Memory B cell (primary cell): ENCODE data around the gene RAPGEF1.
A peak's percentile ranks its signal among the peaks of the same experiment; 100 is the strongest.
"Not testable (repeated sequence)": the region's sequence is repeated elsewhere in the genome, so short reads cannot be mapped to it uniquely, and the experiment has no call there.

Experiments used
- ATAC-seq: fragments of 150-1000 bp; cut with Tn5 transposase; 2 replicates; pipeline ENCODE4 v1.10.0; 2021; ENCODE audit warnings: low read depth, mild to moderate bottlenecking, moderate library complexity
- DNase-seq, 2 donors: peaks; one replicate each; pipeline ENCODE4 v3.0.0; 2022; ENCODE audit warnings: low spot score in 2 of 2
- H3K27ac Mint-ChIP-seq: one replicate; pipeline ENCODE4 v1.8.0; 2022; ENCODE audit warnings: mild to moderate bottlenecking, moderate library complexity, mixed read lengths
- H3K27me3 Mint-ChIP-seq: one replicate; pipeline ENCODE4 v1.8.0; 2022; ENCODE audit warnings: mixed read lengths
- H3K36me3 Mint-ChIP-seq: one replicate; pipeline ENCODE4 v1.8.0; 2022; ENCODE audit warnings: mild to moderate bottlenecking, mixed read lengths
- H3K4me1 Mint-ChIP-seq: one replicate; pipeline ENCODE4 v1.8.0; 2022; ENCODE audit warnings: mixed read lengths
- H3K4me3 Mint-ChIP-seq: one replicate; pipeline ENCODE4 v1.8.0; 2022; ENCODE audit warnings: mild to moderate bottlenecking, moderate library complexity, mixed read lengths
- H3K9me3 Mint-ChIP-seq: one replicate; pipeline ENCODE4 v1.8.0; 2022; ENCODE audit warnings: mixed read lengths

Gene RAPGEF1

DNA sequence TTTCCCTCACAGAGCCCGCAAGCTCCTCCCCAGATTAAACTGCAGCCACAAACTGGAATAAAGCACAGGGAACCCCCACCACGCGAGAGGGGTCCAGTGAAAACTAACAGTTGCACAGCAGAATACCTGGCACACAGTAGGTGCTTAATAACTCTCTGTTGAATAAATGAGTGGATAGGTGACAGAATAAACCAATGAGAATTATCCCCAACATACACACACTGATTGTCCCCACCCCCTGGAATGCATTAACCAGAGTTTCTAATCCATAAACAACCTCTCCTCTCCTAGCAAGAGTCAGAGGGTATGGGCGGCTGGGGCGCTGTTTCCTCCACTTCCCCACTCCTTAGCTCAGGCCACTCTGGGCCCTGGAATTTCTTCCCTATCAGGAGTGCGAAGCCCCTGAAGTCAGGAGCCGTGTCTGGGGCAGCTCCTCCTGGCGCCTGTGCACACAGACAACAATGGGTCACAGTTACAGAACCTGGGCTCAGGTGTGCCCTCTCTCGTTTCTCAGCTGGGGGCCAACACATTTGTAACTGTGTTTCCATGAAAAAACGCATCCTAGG lies 27.6 kb downstream of the RAPGEF1 start:
- Mint-ChIP-seq H3K27me3 (no peaks in the 10 kb centered on the region), H3K36me3 (peaks cover 16% of the 10 kb centered on the region), H3K9me3 (no peaks in the 10 kb centered on the region), H3K4me1 (peaks cover 50% of the 10 kb centered on the region), H3K4me3 (no peak overlapping the region), H3K27ac (peak overlapping the region; percentile 86)
- ATAC-seq: no peak
- DNase-seq: no peak

DNA sequence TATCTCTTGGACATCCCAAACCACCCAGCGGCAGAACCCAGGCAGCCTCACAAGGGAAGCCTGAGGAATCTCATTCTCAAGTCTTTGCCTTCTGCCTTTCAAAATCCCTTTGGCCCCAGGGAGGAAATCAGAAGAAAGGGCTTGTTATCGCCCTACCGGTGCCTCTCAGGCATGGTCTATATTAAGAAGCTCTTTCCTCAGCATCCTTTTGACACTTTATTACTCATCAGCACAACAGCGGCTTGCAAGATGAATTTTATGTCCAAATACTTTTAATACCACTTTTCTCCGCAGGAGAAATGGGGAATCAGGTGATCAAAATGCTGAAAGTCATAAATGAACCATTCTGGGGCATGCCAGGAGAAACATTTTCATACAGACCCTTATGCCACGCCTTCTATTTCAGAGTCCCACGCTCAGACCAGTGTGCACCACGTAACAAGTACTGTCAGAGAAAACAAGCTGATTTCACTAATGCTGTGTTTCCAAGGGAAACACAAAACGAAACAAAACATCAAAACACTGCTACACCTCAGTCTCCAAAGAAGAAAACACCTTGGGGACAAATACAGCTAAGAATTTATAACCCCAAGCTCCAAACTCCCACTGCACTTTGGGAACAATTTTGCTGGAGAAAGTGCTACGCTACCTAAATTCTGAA lies 30.0 kb downstream of the RAPGEF1 start:
- H3K27ac Mint-ChIP-seq: peak overlapping the region; percentile 99
- H3K27me3 Mint-ChIP-seq: no peaks in the 10 kb centered on the region
- peak overlapping the region; percentile 64 for H3K4me3 Mint-ChIP-seq
- DNase-seq: peak in 1 of 2 donors; percentile 30
- H3K4me1 Mint-ChIP-seq: peaks cover 53% of the 10 kb centered on the region
- H3K9me3 Mint-ChIP-seq: no peaks in the 10 kb centered on the region
- H3K36me3 Mint-ChIP-seq: peaks cover 10% of the 10 kb centered on the region
- peak; percentile 82 for ATAC-seq

DNA sequence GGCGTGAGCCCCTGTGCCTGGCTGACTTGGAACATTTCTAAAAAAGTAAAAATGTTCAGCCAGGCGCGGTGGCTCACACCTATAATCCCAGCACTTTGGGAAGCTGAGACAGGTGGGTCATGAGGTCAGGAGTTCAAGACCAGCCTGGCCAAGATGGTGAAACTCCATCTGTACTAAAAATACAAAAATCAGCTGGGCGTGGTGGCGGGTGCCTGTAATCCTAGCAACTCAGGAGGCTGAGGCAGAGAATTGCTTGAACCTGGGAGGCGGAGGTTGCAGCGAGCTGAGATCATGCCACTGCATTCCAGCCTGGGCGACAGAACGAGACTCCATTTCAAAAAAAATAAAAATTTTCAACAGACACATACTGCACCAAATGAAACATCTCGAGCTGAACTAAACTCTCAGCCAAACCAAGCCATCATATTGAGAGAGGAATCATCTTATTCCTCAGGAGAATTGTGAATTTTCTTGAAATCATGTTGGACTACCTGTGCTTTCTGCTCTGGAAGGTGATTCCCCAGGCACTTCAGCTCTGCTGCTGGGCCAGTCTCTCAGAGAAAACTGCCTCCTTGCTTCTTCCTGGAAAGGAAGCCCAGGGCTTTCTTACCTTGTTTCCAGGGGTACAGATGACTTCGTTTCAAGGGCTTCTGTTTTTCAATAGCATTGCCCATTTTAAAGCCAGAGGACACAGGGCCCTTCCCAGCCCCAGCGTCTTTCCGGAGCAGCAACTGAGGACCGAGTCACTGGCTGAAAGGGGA lies 30.7 kb downstream of the RAPGEF1 start:
- not testable (repeated sequence) for H3K9me3 Mint-ChIP-seq, DNase-seq, H3K27me3 Mint-ChIP-seq, ATAC-seq
- Mint-ChIP-seq H3K36me3 (peaks cover 10% of the 10 kb centered on the region), H3K4me1 (peaks cover 60% of the 10 kb centered on the region), H3K27ac (peak overlapping the region; percentile 99), H3K4me3 (peak overlapping the region; percentile 11)

DNA sequence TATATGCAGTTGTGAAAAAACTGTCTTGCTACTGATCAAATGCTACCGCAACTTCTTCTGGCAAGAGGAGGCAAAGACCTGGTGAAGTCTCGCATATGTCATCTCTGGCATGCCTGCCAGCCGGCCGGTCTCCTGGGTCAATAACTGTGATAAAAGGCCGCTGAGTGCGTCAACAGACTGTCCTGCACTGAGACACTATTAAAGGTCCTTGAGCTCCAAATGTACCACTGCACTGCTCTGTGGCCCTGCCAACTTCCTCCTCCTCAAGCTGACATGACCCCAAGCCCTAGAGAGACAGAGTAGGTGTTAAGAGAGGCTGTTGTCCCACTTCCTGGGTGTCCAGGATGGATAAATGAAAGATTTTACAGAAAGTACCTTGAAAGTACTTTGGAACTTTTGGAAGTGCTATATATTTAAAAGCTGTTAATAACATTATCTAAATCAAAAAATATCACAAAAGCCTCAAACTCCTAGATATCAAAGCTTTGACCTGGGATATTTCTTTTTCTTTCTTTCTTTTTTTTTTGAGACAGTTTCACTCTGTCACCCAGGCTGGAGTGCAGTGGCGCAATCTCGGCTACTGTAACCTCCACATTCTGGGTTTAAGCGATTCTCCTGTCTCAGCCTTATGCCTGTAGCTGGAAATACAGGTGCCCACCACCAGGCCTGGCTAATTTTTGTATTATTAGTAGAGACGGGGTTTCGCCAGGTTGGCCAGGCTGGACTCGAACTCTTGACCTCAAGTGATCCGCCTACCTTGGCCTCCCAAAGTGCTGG lies 31.5 kb downstream of the RAPGEF1 start:
- Mint-ChIP-seq H3K27ac (peak overlapping the region; percentile 91), H3K27me3 (no peaks in the 10 kb centered on the region), H3K9me3 (no peaks in the 10 kb centered on the region), H3K4me1 (peaks cover 66% of the 10 kb centered on the region), H3K36me3 (peaks cover 9% of the 10 kb centered on the region), H3K4me3 (peak overlapping the region; percentile 68)
- ATAC-seq: peak; percentile 42
- DNase-seq: no peak

DNA sequence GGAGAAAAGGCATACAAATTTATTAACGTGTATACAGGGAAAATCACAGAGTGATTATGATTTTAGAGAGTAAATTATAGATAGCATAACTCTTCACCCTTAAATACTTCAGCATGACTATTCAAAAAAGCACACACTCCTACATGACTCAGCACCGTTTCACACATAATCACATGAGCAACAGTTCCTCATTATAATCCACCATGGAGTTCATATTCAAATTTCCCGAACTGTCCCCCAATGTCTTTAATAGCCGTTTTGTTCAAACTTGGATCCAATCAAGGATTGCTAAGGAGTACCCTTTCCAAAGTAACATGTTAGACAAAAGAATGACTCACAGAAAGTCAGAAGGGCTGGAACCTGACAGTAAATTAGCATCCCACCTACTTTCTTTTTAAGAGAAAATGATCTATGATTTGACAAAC lies 32.1 kb downstream of the RAPGEF1 start:
- Mint-ChIP-seq H3K36me3 (peaks cover 4% of the 10 kb centered on the region), H3K4me1 (peaks cover 63% of the 10 kb centered on the region), H3K4me3 (peak overlapping the region; percentile 29), H3K27me3 (no peaks in the 10 kb centered on the region), H3K9me3 (no peaks in the 10 kb centered on the region), H3K27ac (peak overlapping the region; percentile 91)
- DNase-seq (no peak), ATAC-seq (peak; percentile 38)

DNA sequence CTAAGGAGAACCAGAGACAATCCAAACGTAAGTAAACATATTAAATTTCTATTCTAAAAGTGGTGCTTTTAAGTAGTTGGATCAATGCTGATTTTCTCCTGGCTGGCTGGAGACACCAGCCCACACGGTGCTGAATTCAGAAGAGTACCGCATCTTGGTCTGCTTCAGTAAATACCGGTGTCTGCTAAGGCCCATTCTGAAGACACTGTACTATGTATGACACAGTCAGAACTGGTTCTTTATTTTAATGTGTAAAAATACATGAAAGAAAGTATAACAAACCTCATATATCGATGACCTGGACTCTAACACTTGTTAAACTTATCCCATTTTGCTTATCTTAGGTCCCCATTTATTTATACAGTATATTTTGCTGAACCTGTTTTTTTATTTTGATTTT lies 32.8 kb downstream of the RAPGEF1 start:
- H3K27me3 Mint-ChIP-seq: no peaks in the 10 kb centered on the region
- H3K4me3 Mint-ChIP-seq: no peak overlapping the region
- H3K4me1 Mint-ChIP-seq: peaks cover 64% of the 10 kb centered on the region
- ATAC-seq: no peak
- peaks cover 3% of the 10 kb centered on the region for H3K36me3 Mint-ChIP-seq
- no peaks in the 10 kb centered on the region for H3K9me3 Mint-ChIP-seq
- peak overlapping the region; percentile 91 for H3K27ac Mint-ChIP-seq
- no peak for DNase-seq

DNA sequence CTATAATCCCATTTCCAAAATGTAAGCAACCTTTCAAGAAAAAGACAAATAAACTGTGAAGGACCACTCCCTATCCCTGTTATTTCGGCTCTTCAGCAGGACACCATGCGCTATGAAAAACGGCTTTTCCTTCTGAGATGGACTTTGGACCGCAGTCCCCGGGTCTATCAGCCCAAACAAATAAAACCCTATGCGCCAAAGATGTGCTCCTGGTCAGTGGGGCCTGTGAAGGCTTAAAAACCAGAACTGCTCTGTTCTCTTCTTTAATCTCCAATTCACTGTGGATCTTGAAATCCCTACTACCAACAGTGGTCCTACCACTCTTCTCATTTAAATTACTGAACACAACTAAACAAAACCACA lies 33.3 kb downstream of the RAPGEF1 start:
- Mint-ChIP-seq H3K9me3 (no peaks in the 10 kb centered on the region), H3K27ac (peak overlapping the region; percentile 91), H3K36me3 (peaks cover 3% of the 10 kb centered on the region), H3K27me3 (no peaks in the 10 kb centered on the region), H3K4me3 (no peak overlapping the region), H3K4me1 (peaks cover 65% of the 10 kb centered on the region)
- ATAC-seq: no peak
- DNase-seq: no peak

DNA sequence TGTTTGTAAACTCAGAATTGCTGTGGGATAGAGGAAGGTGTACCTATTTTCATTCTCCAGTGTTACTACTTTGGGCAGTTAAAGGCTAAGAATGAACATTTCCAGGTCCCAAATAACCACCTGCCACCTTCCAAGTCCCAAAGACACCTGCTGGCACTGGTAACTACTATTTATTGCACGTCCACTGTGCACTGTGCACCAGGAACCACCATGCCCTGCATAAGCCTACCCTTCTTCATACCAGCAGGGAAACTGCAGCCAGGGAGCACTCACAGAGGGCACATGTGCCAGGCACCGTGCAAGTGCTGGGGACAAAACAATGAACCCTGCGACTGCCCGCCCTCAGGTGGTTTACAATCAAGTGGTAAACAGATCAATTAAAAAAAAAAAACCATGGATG lies 34.9 kb downstream of the RAPGEF1 start:
- ATAC-seq (no peak), DNase-seq (no peak)
- Mint-ChIP-seq H3K4me3 (no peak overlapping the region), H3K36me3 (peaks cover 6% of the 10 kb centered on the region), H3K4me1 (peaks cover 66% of the 10 kb centered on the region), H3K27ac (peak overlapping the region; percentile 91), H3K27me3 (no peaks in the 10 kb centered on the region), H3K9me3 (no peaks in the 10 kb centered on the region)

DNA sequence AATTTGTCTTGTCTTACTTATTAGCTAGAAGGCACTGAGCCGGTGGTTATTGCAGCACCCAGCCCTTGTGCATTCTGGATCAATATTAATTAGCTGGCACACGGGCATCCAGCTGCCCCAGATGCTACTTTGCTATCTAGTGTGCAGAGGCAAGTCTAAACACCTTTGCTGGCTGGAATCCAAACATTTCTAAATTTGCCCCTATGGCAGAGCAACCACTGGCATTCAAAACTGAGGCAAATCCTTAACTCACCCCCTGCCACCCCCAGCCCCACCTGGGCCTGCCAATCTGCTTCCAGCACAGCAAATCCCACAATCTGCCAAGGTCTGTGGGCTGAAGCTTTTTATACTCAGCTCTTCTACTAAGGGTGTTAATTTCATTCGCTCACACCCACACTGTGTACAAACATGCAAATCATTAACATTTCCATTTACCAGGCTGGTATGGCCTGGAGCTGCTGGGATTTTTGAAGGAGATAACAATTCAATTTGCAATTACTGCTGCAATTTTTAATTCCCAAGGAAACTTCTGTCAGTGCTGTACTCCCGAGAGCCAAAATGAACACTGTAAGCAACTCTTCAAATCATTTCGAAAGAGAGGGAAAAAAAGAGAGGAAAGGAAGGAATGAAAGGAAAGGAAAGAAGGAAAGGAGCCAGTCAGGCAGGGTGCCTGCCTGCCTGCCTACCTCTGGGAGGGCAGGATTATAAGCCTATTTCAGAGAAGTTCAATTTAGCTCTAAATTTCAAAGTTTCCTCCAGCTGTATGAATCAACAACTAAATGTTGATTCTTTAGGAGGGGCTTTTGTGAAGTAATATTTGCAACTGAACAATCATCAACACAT lies 35.5 kb downstream of the RAPGEF1 start:
- H3K27ac Mint-ChIP-seq: peak overlapping the region; percentile 6

DNA sequence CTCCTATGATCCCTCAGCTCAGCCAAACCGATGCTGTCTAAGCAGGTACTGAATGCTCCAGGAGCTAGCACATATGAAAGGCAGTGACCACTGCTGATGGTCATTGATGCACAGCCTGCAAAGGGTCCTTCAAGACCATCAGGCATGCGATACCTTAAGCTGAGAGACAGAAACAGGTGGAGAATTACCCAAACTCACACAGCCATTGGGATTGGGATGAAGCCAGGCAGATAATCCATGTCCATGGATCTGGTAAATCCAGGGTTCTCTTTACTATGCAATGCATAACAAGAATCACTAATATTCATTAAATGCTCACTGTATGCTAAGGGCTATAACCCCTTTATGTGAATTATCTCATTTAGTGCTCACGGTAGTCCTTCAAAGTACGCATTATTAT lies 36.2 kb downstream of the RAPGEF1 start:
- H3K4me3 Mint-ChIP-seq: no peak overlapping the region
- H3K27ac Mint-ChIP-seq: no peak overlapping the region
- H3K36me3 Mint-ChIP-seq: peaks cover 11% of the 10 kb centered on the region
- ATAC-seq (no peak), DNase-seq (no peak)
- H3K9me3 Mint-ChIP-seq: no peaks in the 10 kb centered on the region
- H3K27me3 Mint-ChIP-seq: no peaks in the 10 kb centered on the region
- H3K4me1 Mint-ChIP-seq: peaks cover 73% of the 10 kb centered on the region

More for the DNA sequence above, 35.5 kb downstream of the RAPGEF1 start:
- Mint-ChIP-seq H3K9me3 (no peaks in the 10 kb centered on the region), H3K36me3 (peaks cover 11% of the 10 kb centered on the region), H3K4me3 (peak overlapping the region; percentile 63), H3K27me3 (no peaks in the 10 kb centered on the region), H3K4me1 (peaks cover 69% of the 10 kb centered on the region)
- DNase-seq: no peak
- no peak for ATAC-seq

DNA sequence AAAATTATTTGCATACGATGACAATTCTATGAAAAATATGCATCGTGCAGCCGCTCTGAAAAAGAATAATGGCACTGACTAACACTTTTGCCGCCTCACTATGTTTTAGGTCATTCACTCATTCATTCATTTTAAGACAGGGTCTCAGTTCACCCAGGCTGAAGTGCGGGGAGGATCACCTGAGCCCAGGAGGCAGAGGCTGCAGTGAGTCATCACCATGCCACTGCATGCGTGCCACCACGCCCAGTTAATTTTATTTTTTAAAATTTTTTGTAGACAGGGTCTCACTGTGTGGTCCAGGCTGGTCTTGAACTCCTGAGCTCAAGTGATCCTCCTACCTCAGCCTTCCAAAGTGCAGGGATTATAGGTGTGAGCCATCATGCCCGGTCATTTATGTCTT lies 37.0 kb downstream of the RAPGEF1 start:
- Mint-ChIP-seq H3K27me3 (no peaks in the 10 kb centered on the region), H3K9me3 (no peaks in the 10 kb centered on the region), H3K36me3 (peaks cover 11% of the 10 kb centered on the region), H3K4me3 (no peak overlapping the region), H3K4me1 (peaks cover 75% of the 10 kb centered on the region), H3K27ac (no peak overlapping the region)
- ATAC-seq (no peak), DNase-seq (no peak)

DNA sequence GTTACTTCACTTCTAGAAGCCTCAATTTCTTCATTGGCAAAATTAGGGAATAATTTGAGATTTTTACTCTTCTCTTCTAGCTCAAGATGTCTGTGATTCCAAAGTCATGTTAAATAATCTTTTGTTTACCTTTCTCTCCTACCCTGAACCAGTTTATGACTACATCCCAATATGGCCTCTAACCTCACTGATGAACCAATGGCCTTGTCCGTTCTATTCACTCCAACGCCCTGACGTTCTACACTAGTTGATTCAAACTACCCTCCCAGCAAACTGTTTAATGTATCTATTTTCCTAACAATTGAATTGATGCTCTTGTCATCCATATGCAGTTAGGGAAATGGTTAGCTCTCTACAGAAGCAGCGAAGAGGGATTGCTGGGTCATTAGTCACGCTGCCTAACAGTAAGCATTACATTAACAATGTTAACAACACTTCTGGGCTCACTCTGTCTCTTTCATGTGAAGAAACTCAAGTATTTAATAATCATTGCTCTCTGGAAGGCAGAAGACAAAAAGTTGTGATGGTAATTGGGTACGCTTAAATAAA lies 38.0 kb downstream of the RAPGEF1 start:
- peak overlapping the region; percentile 69 for H3K27ac Mint-ChIP-seq
- no peak overlapping the region for H3K4me3 Mint-ChIP-seq
- H3K9me3 Mint-ChIP-seq: no peaks in the 10 kb centered on the region
- ATAC-seq: no peak
- no peaks in the 10 kb centered on the region for H3K27me3 Mint-ChIP-seq
- DNase-seq: no peak
- peaks cover 75% of the 10 kb centered on the region for H3K4me1 Mint-ChIP-seq
- peaks cover 13% of the 10 kb centered on the region for H3K36me3 Mint-ChIP-seq

DNA sequence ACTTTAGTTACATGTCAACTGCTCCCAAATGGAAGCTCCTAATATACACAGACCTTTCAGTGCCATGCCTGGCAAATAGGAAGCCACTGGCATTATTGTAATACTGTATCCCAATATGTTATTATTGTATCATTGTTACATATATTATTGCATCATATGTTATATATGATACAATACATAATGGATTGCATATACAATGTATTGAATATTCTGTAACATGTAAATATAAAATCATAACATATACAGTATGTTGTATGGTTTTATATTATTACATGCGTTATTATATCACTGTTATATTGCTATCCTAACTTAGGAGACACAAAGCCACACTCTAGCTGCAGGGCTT lies 38.5 kb downstream of the RAPGEF1 start:
- DNase-seq: no peak
- H3K4me3 Mint-ChIP-seq: peak overlapping the region; percentile 67
- no peaks in the 10 kb centered on the region for H3K9me3 Mint-ChIP-seq
- peaks cover 72% of the 10 kb centered on the region for H3K4me1 Mint-ChIP-seq
- H3K36me3 Mint-ChIP-seq: peaks cover 13% of the 10 kb centered on the region
- peak overlapping the region; percentile 69 for H3K27ac Mint-ChIP-seq
- ATAC-seq: no peak
- H3K27me3 Mint-ChIP-seq: no peaks in the 10 kb centered on the region
